H1 (cell line): ENCODE results near the gene EFHC1. TPM values are rescaled to one million over a fixed set of nuclear protein-coding genes. Genes with fewer than 3 reads are reported as not detected.
A peak's percentile ranks its signal among the peaks of the same experiment; 100 is the strongest.

Experiments used
- CTCF ChIA-PET: fragments of 300-600 bp; sonication (Branson Sonifier 250); formaldehyde crosslinking; loops from one replicate; lab custom pipeline; 2021; ENCODE audit not compliant: partially characterized antibody; lab: Charles Lee
- POLR2A ChIA-PET: fragments of 300-600 bp; sonication (Branson Sonifier 250); formaldehyde crosslinking; loops from one replicate; lab custom pipeline; 2021; ENCODE audit warnings: inconsistent platforms; ENCODE audit not compliant: partially characterized antibody; lab: Charles Lee
- DNase-seq, 2 experiments: peaks; one replicate each; pipeline versions ENCODE4 v3.0.0 to v3.0.0-alpha.2; 2010 to 2022; ENCODE audit warnings: low spot score in 2 of 2, low read depth in 1 of 2, mixed read lengths in 1 of 2
- FAIRE-seq: peaks from 2 replicates; lab custom pipeline; 2011; peaks lifted over from hg19 to GRCh38; lab: Jason Lieb, UNC
- H2AFZ ChIP-seq: 2 replicates; pipeline ENCODE4 v1.8.1; 2012; ENCODE audit warnings: low read length, inconsistent platforms
- H2AK5ac ChIP-seq: 2 replicates; pipeline ENCODE4 v1.6.1; 2013; ENCODE audit warnings: low read depth, low read length
- H2BK120ac ChIP-seq: replicated peaks from 2 replicates; pipeline ENCODE3; 2013; ENCODE audit warnings: low read depth, low read length, inconsistent platforms
- H2BK12ac ChIP-seq: 2 replicates; pipeline ENCODE4 v1.6.1; 2013; ENCODE audit warnings: low read depth, low read length
- H2BK15ac ChIP-seq: 2 replicates; pipeline ENCODE4 v1.6.1; 2013; ENCODE audit warnings: low read length
- H2BK20ac ChIP-seq: 2 replicates; pipeline ENCODE4 v1.6.1; 2013; ENCODE audit warnings: low read length
- H2BK5ac ChIP-seq: 2 replicates; pipeline ENCODE4 v1.6.1; 2013; ENCODE audit warnings: low read depth, low read length
- H3K14ac ChIP-seq: 2 replicates; pipeline ENCODE4 v1.6.1; 2013; ENCODE audit warnings: inconsistent platforms; ENCODE audit not compliant: insufficient read length
- H3K18ac ChIP-seq: 2 replicates; pipeline ENCODE4 v1.6.1; 2013; ENCODE audit warnings: low read length; ENCODE audit errors: extremely low read depth
- H3K23ac ChIP-seq: 2 replicates; pipeline ENCODE4 v1.6.1; 2013; ENCODE audit warnings: inconsistent platforms; ENCODE audit not compliant: insufficient read length
- H3K23me2 ChIP-seq: 2 replicates; pipeline ENCODE4 v1.6.1; 2013; ENCODE audit warnings: low read depth, low read length
- H3K27ac ChIP-seq: 2 replicates; pipeline ENCODE4 v1.6.1; 2011; ENCODE audit warnings: low read depth, low read length, inconsistent platforms
- H3K27me3 ChIP-seq, 4 experiments: replicated peaks in 1 of 4; 1 replicate in 1 of 4; 2 replicates in 3 of 4; pipeline versions ENCODE4 v1.6.1 to v1.8.1; 2011 to 2013; ENCODE audit warnings: low read length in 3 of 4, mild to moderate bottlenecking in 3 of 4, inconsistent platforms in 2 of 4, mixed read lengths in 2 of 4, moderate library complexity in 1 of 4; ENCODE audit not compliant: control insufficient read depth in 3 of 4, insufficient read depth in 3 of 4; ENCODE audit errors: extremely low read depth in 1 of 4
- H3K36me3 ChIP-seq, 4 experiments: 2 replicates each; pipeline versions ENCODE4 v1.6.1 to v1.8.1; 2011 to 2013; ENCODE audit warnings: mild to moderate bottlenecking in 4 of 4, low read length in 3 of 4, moderate library complexity in 2 of 4, control low read depth in 1 of 4, inconsistent platforms in 1 of 4; ENCODE audit not compliant: insufficient read depth in 4 of 4, control insufficient read depth in 2 of 4
- H3K4ac ChIP-seq: replicated peaks from 2 replicates; pipeline ENCODE3; 2013; ENCODE audit warnings: low read length, low read depth, mixed read lengths, inconsistent platforms; ENCODE audit not compliant: insufficient read length
- H3K4me1 ChIP-seq, 4 experiments: replicated peaks in 1 of 4; 1 replicate in 1 of 4; 2 replicates in 3 of 4; pipeline versions ENCODE4 v1.6.1 to v1.8.1; 2011 to 2013; ENCODE audit warnings: low read length in 3 of 4, inconsistent platforms in 2 of 4, mixed read lengths in 1 of 4; ENCODE audit not compliant: insufficient read depth in 4 of 4, control insufficient read depth in 3 of 4
- H3K4me2 ChIP-seq, 2 experiments: 2 replicates each; pipeline versions ENCODE4 v1.6.1 to v1.8.1; 2011 to 2013; ENCODE audit warnings: low read depth in 2 of 2, low read length in 2 of 2, control low read depth in 1 of 2, inconsistent platforms in 1 of 2, mild to moderate bottlenecking in 1 of 2; ENCODE audit not compliant: insufficient read depth in 1 of 2
- H3K4me3 ChIP-seq, 4 experiments: fragments of 200-600, 300-600 bp in 1 of 4; sonication (generic), shearing (Covaris generic), sonication (Bioruptor Twin) in 1 of 4; 2 replicates each; pipeline versions ENCODE4 v1.5.1 to v1.8.1; 2011 to 2016; ENCODE audit warnings: low read length in 4 of 4, low read depth in 3 of 4, control low read depth in 2 of 4, inconsistent platforms in 2 of 4, mild to moderate bottlenecking in 2 of 4, mixed read lengths in 1 of 4, moderate library complexity in 1 of 4; ENCODE audit not compliant: insufficient read depth in 2 of 4; ENCODE audit errors: extremely low read depth in 1 of 4
- H3K56ac ChIP-seq: replicated peaks from 2 replicates; pipeline ENCODE3; 2013; ENCODE audit warnings: low read depth, mild to moderate bottlenecking, mixed read lengths, low read length, inconsistent platforms; ENCODE audit not compliant: insufficient read length
- H3K79me1 ChIP-seq: 2 replicates; pipeline ENCODE4 v1.6.1; 2013; ENCODE audit warnings: low read depth, low read length, control low read depth
- H3K79me2 ChIP-seq, 2 experiments: 2 replicates each; pipeline versions ENCODE4 v1.6.1 to v1.8.1; 2012 to 2013; ENCODE audit warnings: low read length in 2 of 2, mild to moderate bottlenecking in 2 of 2, inconsistent platforms in 1 of 2; ENCODE audit not compliant: insufficient read depth in 2 of 2, control insufficient read depth in 1 of 2
- H3K9ac ChIP-seq, 4 experiments: replicated peaks in 1 of 4; 1 replicate in 1 of 4; 2 replicates in 3 of 4; pipeline versions ENCODE4 v1.6.1 to v1.8.1; 2011 to 2013; ENCODE audit warnings: low read depth in 3 of 4, low read length in 3 of 4, control low read depth in 2 of 4, mild to moderate bottlenecking in 2 of 4, moderate library complexity in 2 of 4, inconsistent platforms in 1 of 4; ENCODE audit errors: extremely low read depth in 1 of 4
- H3K9me3 ChIP-seq, 2 experiments: 2 replicates each; pipeline versions ENCODE4 v1.6.1 to v1.8.1; 2012 to 2013; ENCODE audit warnings: mild to moderate bottlenecking in 2 of 2, moderate library complexity in 2 of 2, control low read depth in 1 of 2, inconsistent platforms in 1 of 2, low read depth in 1 of 2, low read length in 1 of 2, mixed read lengths in 1 of 2; ENCODE audit not compliant: insufficient read depth in 2 of 2
- H4K20me1 ChIP-seq, 2 experiments: replicated peaks in 1 of 2; 2 replicates each; pipeline versions ENCODE3 to v1.8.1; 2011 to 2013; ENCODE audit warnings: inconsistent platforms in 2 of 2, low read length in 2 of 2, mild to moderate bottlenecking in 1 of 2; ENCODE audit not compliant: insufficient read depth in 2 of 2, control insufficient read depth in 1 of 2
- H4K5ac ChIP-seq: 2 replicates; pipeline ENCODE4 v1.6.1; 2013; ENCODE audit warnings: low read length, low read depth, mixed read lengths, inconsistent platforms; ENCODE audit not compliant: insufficient read length
- H4K8ac ChIP-seq: 2 replicates; pipeline ENCODE4 v1.8.0; 2013; ENCODE audit warnings: mild to moderate bottlenecking, moderate library complexity, low read length, inconsistent platforms; ENCODE audit not compliant: insufficient read depth; ENCODE audit errors: extremely low read depth
- H4K91ac ChIP-seq: replicated peaks from 2 replicates; pipeline ENCODE3; 2013; ENCODE audit warnings: low read length, mixed read lengths, inconsistent platforms; ENCODE audit not compliant: insufficient read length
- ATF2 ChIP-seq: IDR thresholded peaks from 2 replicates; pipeline ENCODE4 v1.6.1; 2012; ENCODE audit warnings: low read length, inconsistent platforms
- CBX5 ChIP-seq: fragments of 300-800, 300-1000 bp; sonication (generic); IDR thresholded peaks from 2 replicates; pipeline ENCODE4 v1.7.1; 2016; ENCODE audit warnings: antibody characterized with exemption, low read length, low read depth
- E2F6 ChIP-seq: IDR thresholded peaks from 2 replicates; pipeline ENCODE4 v1.6.1; 2012; ENCODE audit warnings: inconsistent platforms
- GTF2F1 ChIP-seq: IDR thresholded peaks from 2 replicates; pipeline ENCODE4 v1.6.1; 2012; ENCODE audit warnings: low read depth, low read length, improper control_type of control experiment, borderline replicate concordance
- PHF8 ChIP-seq: fragments of 200-600 bp; sonication (generic); conservative IDR thresholded peaks from 2 replicates; pipeline ENCODE4 v1.7.1; 2012; ENCODE audit warnings: low read depth, mild to moderate bottlenecking, inconsistent platforms, low read length, moderate library complexity
- RBBP5 ChIP-seq: IDR thresholded peaks from 2 replicates; pipeline ENCODE4 v1.7.1; 2012; ENCODE audit warnings: low read depth, mild to moderate bottlenecking, inconsistent platforms, low read length, moderate library complexity, borderline replicate concordance
- TAF1 ChIP-seq: IDR thresholded peaks from 2 replicates; pipeline ENCODE4 v1.6.1; 2011; ENCODE audit warnings: mild to moderate bottlenecking, low read depth, low read length
- TCF12 ChIP-seq: IDR thresholded peaks from 2 replicates; pipeline ENCODE4 v1.6.1; 2011; ENCODE audit warnings: low read depth, mild to moderate bottlenecking, low read length
- WGBS, 2 experiments: shearing (Covaris generic) in 1 of 2; methylation state at CpG; one replicate each; pipeline versions ENCODE4 v1.1.6 to v1.1.7; 2013 to 2015; ENCODE audit warnings: low lambda C conversion rate in 2 of 2, mixed read lengths in 2 of 2, inconsistent platforms in 1 of 2, low coverage in 1 of 2, missing lambda C conversion rate in 1 of 2; ENCODE audit not compliant: insufficient replicate concordance in 2 of 2, insufficient coverage in 1 of 2, insufficient read length in 1 of 2; ENCODE audit errors: extremely low coverage in 1 of 2, missing lambda C conversion rate in 1 of 2; 5-methylcytosine and 5-hydroxymethylcytosine counted together
- polyA plus RNA-seq, 7 experiments: library from polyadenylated mRNA; depleted of rRNA in 3 of 7; stranded (reverse) in 5 of 7; unstranded in 2 of 7; fragments of >200 nt in 5 of 7; fragments of 200-250 nt in 2 of 7; gene quantifications; 1 replicate in 5 of 7; 2 replicates in 1 of 7; 4 replicates in 1 of 7; pipeline versions ENCODE4 v1.2.1 to v1.2.3, GENCODE V29; 2011 to 2013; ENCODE audit warnings: missing spikeins in 2 of 7, mixed read lengths in 2 of 7
- total RNA-seq: library from RNA; stranded (reverse); fragmentation: NEBNext Ultra II Directional; extraction: Animal tissue kit (Norgen Biotek cat#: 25700); gene quantifications from 2 replicates; pipeline ENCODE4 v1.2.1, GENCODE V29; 2021

Gene EFHC1
- total and polyA plus RNA-seq, 2 of the 8 experiments (the other 6 are each of a cell fraction or from before 2014, with no cell fraction given): 10.5 to 16.4 TPM

GRCh38 chr6:52517502-52518278 lies 97.5 kb downstream of the EFHC1 start:
- H3K23ac ChIP-seq: no peak overlapping the region
- peak overlapping the region; percentile 46 to 55 for H3K4me2 ChIP-seq
- peak overlapping the region; percentile 86 for H2BK12ac ChIP-seq
- H3K27me3 ChIP-seq: no peaks in the 10 kb centered on the region
- 0 out of 2 replicates have a peak overlapping the region, but pooled peaks have one; percentile 29 for H2BK20ac ChIP-seq
- H3K4ac ChIP-seq: no peak overlapping the region
- POLR2A ChIA-PET: interaction anchor here (0.8 to 1.0 kb wide), 2 partner anchors 9 to 56 kb away, joined by 3 to 4 read pairs; no protein-coding TSS in a partner anchor
- no peak overlapping the region for H3K56ac ChIP-seq
- CTCF ChIA-PET: interaction anchor here (0.9 to 1.6 kb wide), 3 partner anchors 33 to 81 kb away, joined by 3 to 7 read pairs (median 3); no protein-coding TSS in a partner anchor
- H3K18ac ChIP-seq: peak overlapping the region; percentile 89
- H3K27ac ChIP-seq: peak overlapping the region; percentile 88
- H4K20me1 ChIP-seq: no peaks in the 10 kb centered on the region
- H3K4me1 ChIP-seq: peaks cover 7 to 19% (median 15%) of the 10 kb centered on the region in 4 experiments
- H4K5ac ChIP-seq: peak overlapping the region; percentile 2
- H4K8ac ChIP-seq: no peak overlapping the region
- H2BK5ac ChIP-seq: peak overlapping the region; percentile 68; the same call in 1 of the 2 replicates
- no peak overlapping the region for H2BK15ac ChIP-seq
- peaks cover 0 to 3% of the 10 kb centered on the region in 2 experiments; a peak in 2 of 4 replicates for H3K79me2 ChIP-seq
- FAIRE-seq (no peak), DNase-seq (peak; percentile 57 to 73)
- H3K14ac ChIP-seq: no peak overlapping the region
- H3K4me3 ChIP-seq: peak overlapping the region in 2 of 4 experiments; percentile 1 to 9; a peak in 2 of 8 replicates
- peaks cover 5% of the 10 kb centered on the region; the same call in 1 of the 2 replicates for H3K79me1 ChIP-seq
- H3K9me3 ChIP-seq: no peaks in the 10 kb centered on the region
- peak overlapping the region; percentile 8; the same call in 1 of the 2 replicates for H2AFZ ChIP-seq
- H3K9ac ChIP-seq: peak overlapping the region in 2 of 4 experiments; percentile 9 to 36; a peak in 2 of 7 replicates
- H2AK5ac ChIP-seq: peak overlapping the region; percentile 24; the same call in 1 of the 2 replicates
- peak overlapping the region; percentile 61 for H4K91ac ChIP-seq
- WGBS, 2 experiments: 56% methylated on average over 14 of the region's 14 CpGs; no CpG with 5 or more reads in 1 of the 2 experiments
- peak overlapping the region; percentile 24 for H2BK120ac ChIP-seq
- no peaks in the 10 kb centered on the region for H3K23me2 ChIP-seq
- H3K36me3 ChIP-seq: peaks cover 0 to 7% (median 0%) of the 10 kb centered on the region in 4 experiments; a peak in 2 of 8 replicates
- TF ChIP-seq ATF2 (0 out of 2 replicates have a peak, but pooled peaks have one; percentile 35), PHF8 (no peak), TAF1 (peak; percentile 47; the same call in 1 of the 2 replicates), GTF2F1 (0 out of 2 replicates have a peak, but pooled peaks have one; percentile 60), RBBP5 (no peak), TCF12 (no peak), E2F6 (no peak), CBX5 (no peak)
